Mesenchymal stem cell (in vitro differentiated cells and primary cell): ENCODE measurements around the gene B3GNT9.
"Not testable (repeated sequence)": the region's sequence is repeated elsewhere in the genome, so short reads cannot be mapped to it uniquely, and the experiment has no call there.

Experiments used
- DNase-seq: peaks from one replicate; pipeline ENCODE4 v3.0.0-alpha.2; 2013
- H2AFZ ChIP-seq: one replicate; pipeline ENCODE4 v1.6.1; 2013; ENCODE audit warnings: low read depth, mild to moderate bottlenecking, control low read depth, inconsistent platforms, low read length, moderate library complexity
- H2AK5ac ChIP-seq: 2 replicates; pipeline ENCODE4 v1.6.1; 2013; ENCODE audit warnings: low read length, moderate library complexity, mild to moderate bottlenecking, inconsistent platforms; ENCODE audit not compliant: severe bottlenecking
- H2BK120ac ChIP-seq: one replicate; pipeline ENCODE4 v1.6.1; 2013; ENCODE audit warnings: low read depth, mild to moderate bottlenecking, inconsistent platforms, low read length, moderate library complexity
- H2BK12ac ChIP-seq, 2 experiments: one replicate each; pipeline ENCODE4 v1.6.1; 2013; ENCODE audit warnings: inconsistent platforms in 2 of 2, low read length in 2 of 2, mild to moderate bottlenecking in 2 of 2, moderate library complexity in 2 of 2, control low read depth in 1 of 2
- H2BK15ac ChIP-seq: one replicate; pipeline ENCODE4 v1.6.1; 2013; ENCODE audit warnings: mild to moderate bottlenecking, low read depth, inconsistent platforms; ENCODE audit not compliant: poor library complexity, severe bottlenecking
- H2BK5ac ChIP-seq: 2 replicates; pipeline ENCODE4 v1.6.1; 2013; ENCODE audit warnings: low read depth, mild to moderate bottlenecking, low read length, control low read depth, inconsistent platforms; ENCODE audit not compliant: poor library complexity, severe bottlenecking
- H3K14ac ChIP-seq, 2 experiments: one replicate each; pipeline ENCODE4 v1.6.1; 2013; ENCODE audit warnings: inconsistent platforms in 2 of 2, low read length in 2 of 2, control low read depth in 1 of 2, mild to moderate bottlenecking in 1 of 2, moderate library complexity in 1 of 2
- H3K18ac ChIP-seq, 2 experiments: one replicate each; pipeline ENCODE4 v1.6.1; 2013; ENCODE audit warnings: inconsistent platforms in 2 of 2, low read length in 2 of 2, control low read depth in 1 of 2, low read depth in 1 of 2, mild to moderate bottlenecking in 1 of 2
- H3K23ac ChIP-seq, 2 experiments: one replicate each; pipeline ENCODE4 v1.6.1; 2013; ENCODE audit warnings: inconsistent platforms in 2 of 2, low read length in 2 of 2, mild to moderate bottlenecking in 2 of 2, moderate library complexity in 2 of 2, control low read depth in 1 of 2
- H3K27ac ChIP-seq: 2 replicates; pipeline ENCODE4 v1.5.1; 2013; ENCODE audit warnings: mild to moderate bottlenecking, moderate library complexity, low read length, control low read depth, inconsistent platforms; ENCODE audit not compliant: poor library complexity, severe bottlenecking
- H3K27me3 ChIP-seq, 2 experiments: 2 replicates each; pipeline versions ENCODE4 v1.6.1 to v1.7.0; 2013; ENCODE audit warnings: low read length in 2 of 2, mild to moderate bottlenecking in 2 of 2, moderate library complexity in 2 of 2, control low read depth in 1 of 2, inconsistent platforms in 1 of 2; ENCODE audit not compliant: control insufficient read depth in 1 of 2, insufficient read depth in 1 of 2
- H3K36me3 ChIP-seq, 2 experiments: 2 replicates each; pipeline versions ENCODE4 v1.6.1 to v1.7.0; 2013; ENCODE audit warnings: low read length in 2 of 2, control low read depth in 1 of 2, inconsistent platforms in 1 of 2, low read depth in 1 of 2, mild to moderate bottlenecking in 1 of 2; ENCODE audit not compliant: insufficient read depth in 2 of 2, control insufficient read depth in 1 of 2
- H3K4ac ChIP-seq, 2 experiments: one replicate each; pipeline ENCODE4 v1.6.1; 2013; ENCODE audit warnings: inconsistent platforms in 2 of 2, low read length in 2 of 2, mild to moderate bottlenecking in 2 of 2, moderate library complexity in 2 of 2, control low read depth in 1 of 2, low read depth in 1 of 2
- H3K4me1 ChIP-seq: 2 replicates; pipeline ENCODE4 v1.6.1; 2013; ENCODE audit warnings: low read depth, low read length, control low read depth; ENCODE audit not compliant: control insufficient read depth, insufficient read depth
- H3K4me2 ChIP-seq: 2 replicates; pipeline ENCODE4 v1.6.1; 2013; ENCODE audit warnings: low read length, mild to moderate bottlenecking, inconsistent platforms; ENCODE audit not compliant: poor library complexity, severe bottlenecking
- H3K4me3 ChIP-seq, 2 experiments: 2 replicates each; pipeline versions ENCODE4 v1.5.1 to v1.7.0; 2013; ENCODE audit warnings: low read length in 2 of 2, mild to moderate bottlenecking in 2 of 2, control low read depth in 1 of 2, low read depth in 1 of 2; ENCODE audit not compliant: insufficient read depth in 1 of 2
- H3K79me1 ChIP-seq: replicated peaks from 2 replicates; pipeline ENCODE4 v1.6.1; 2013; ENCODE audit warnings: mild to moderate bottlenecking, control low read depth, low read length, inconsistent platforms; ENCODE audit not compliant: poor library complexity, severe bottlenecking
- H3K9ac ChIP-seq: 2 replicates; pipeline ENCODE4 v1.7.0; 2013; ENCODE audit warnings: mild to moderate bottlenecking, low read length, moderate library complexity
- H3K9me3 ChIP-seq: 2 replicates; pipeline ENCODE4 v1.7.0; 2013; ENCODE audit warnings: mild to moderate bottlenecking, low read length; ENCODE audit not compliant: control insufficient read depth
- H4K8ac ChIP-seq: one replicate; pipeline ENCODE4 v1.6.1; 2013; ENCODE audit warnings: inconsistent platforms, mild to moderate bottlenecking, low read length, moderate library complexity
- H4K91ac ChIP-seq: one replicate; pipeline ENCODE4 v1.6.1; 2013; ENCODE audit warnings: mild to moderate bottlenecking, low read length, inconsistent platforms
- WGBS: methylation state at CpG from one replicate; pipeline ENCODE4 v1.1.7; 2013; ENCODE audit warnings: mixed read lengths; 5-methylcytosine and 5-hydroxymethylcytosine counted together

Gene B3GNT9

DNA sequence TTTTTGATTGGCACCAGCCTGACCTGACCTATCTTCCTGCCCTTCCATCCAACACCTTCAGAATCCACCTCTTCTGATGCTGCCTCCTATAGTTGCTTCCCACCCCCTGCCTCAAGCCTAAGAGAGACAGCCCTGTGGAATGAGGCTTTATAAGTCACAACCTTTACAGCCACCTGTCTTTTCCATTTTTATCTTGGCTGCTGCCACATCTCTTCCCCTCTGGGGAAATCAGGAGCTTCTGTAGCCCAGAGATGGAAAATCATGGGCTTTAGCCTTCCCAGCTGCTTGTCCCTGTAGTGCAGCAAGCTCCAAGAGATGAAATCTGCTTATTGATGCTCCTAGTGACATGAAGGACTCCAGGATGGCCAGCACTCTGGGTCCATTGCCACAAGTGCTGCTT is 22.4 kb downstream of the B3GNT9 start:
- no peak overlapping the region for H2BK5ac ChIP-seq
- no peak overlapping the region for H3K27ac ChIP-seq
- H3K36me3 ChIP-seq: peaks cover 30 to 79% of the 10 kb centered on the region in 2 experiments
- H2AFZ ChIP-seq: no peak overlapping the region
- H4K91ac ChIP-seq: no peak overlapping the region
- no peak overlapping the region for H2BK15ac ChIP-seq
- H3K9me3 ChIP-seq: no peaks in the 10 kb centered on the region
- DNase-seq: no peak
- H3K4me1 ChIP-seq: peaks cover 2% of the 10 kb centered on the region
- no peak overlapping the region for H3K4ac ChIP-seq
- H2BK12ac ChIP-seq: no peak overlapping the region
- no peaks in the 10 kb centered on the region for H3K27me3 ChIP-seq
- no peak overlapping the region for H3K18ac ChIP-seq
- H3K4me2 ChIP-seq: no peak overlapping the region
- no peak overlapping the region for H2AK5ac ChIP-seq
- H2BK120ac ChIP-seq: no peak overlapping the region
- H3K4me3 ChIP-seq: no peak overlapping the region
- peaks cover 10% of the 10 kb centered on the region for H3K79me1 ChIP-seq
- H3K9ac ChIP-seq: no peak overlapping the region
- no peak overlapping the region for H3K14ac ChIP-seq
- H3K23ac ChIP-seq: no peak overlapping the region
- H4K8ac ChIP-seq: no peak overlapping the region

DNA sequence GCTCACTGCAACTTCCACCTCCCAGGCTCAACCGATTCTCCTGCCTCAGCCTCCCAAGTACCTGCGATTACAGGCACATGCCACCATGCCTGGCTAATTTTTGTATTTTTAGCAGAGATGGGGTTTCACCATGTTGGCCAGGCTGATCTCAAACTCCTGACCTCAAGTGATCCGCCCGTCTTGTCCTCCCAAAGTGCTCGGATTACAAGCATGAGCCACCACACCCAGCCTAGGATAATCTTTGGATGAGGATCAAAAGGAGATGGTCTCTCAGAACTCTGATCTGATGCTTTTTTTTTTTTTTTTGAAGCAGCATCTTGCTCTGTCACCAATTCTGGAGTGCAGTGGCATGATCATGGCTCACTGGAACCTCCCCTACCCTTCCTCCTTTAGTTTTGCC is 28.0 kb downstream of the B3GNT9 start:
- not testable (repeated sequence) for DNase-seq
- 98% methylated on average over 5 of the region's 5 CpGs for WGBS

DNA sequence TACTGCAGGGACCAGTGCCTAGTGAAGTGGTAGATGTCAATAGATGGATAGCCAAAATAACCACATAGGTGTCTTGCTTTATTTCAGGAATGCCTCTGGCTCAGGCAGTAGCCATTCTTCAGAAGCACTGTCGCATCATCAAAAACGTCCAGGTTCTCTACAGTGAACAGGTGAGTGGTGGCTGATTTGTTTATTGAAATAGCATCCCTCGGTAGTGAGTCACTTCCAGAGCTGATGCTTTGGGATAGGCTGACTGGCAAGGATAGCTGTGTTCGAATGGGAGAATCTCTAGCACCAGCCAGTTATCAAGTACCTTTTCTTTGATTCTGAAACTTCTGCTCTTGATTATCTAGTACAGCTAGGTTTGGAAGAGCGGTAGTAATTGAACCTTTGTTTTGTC is 30.8 kb downstream of the B3GNT9 start:
- peaks cover 29% of the 10 kb centered on the region for H3K79me1 ChIP-seq
- H3K14ac ChIP-seq: no peak overlapping the region
- no peak overlapping the region for H2BK12ac ChIP-seq
- H3K23ac ChIP-seq: no peak overlapping the region
- no peak overlapping the region for H2BK5ac ChIP-seq
- H3K27me3 ChIP-seq: no peaks in the 10 kb centered on the region
- no peak for DNase-seq
- no peak overlapping the region for H3K4me2 ChIP-seq
- no peak overlapping the region for H3K18ac ChIP-seq
- H3K4me1 ChIP-seq: peaks cover 3% of the 10 kb centered on the region
- no peak overlapping the region for H4K8ac ChIP-seq
- no peak overlapping the region for H4K91ac ChIP-seq
- no peak overlapping the region for H2BK15ac ChIP-seq
- H3K27ac ChIP-seq: no peak overlapping the region
- no peak overlapping the region for H3K4ac ChIP-seq
- no peak overlapping the region for H2AFZ ChIP-seq
- H2BK120ac ChIP-seq: no peak overlapping the region
- H3K9me3 ChIP-seq: no peaks in the 10 kb centered on the region
- H3K4me3 ChIP-seq: no peak overlapping the region
- H3K9ac ChIP-seq: no peak overlapping the region
- H3K36me3 ChIP-seq: peaks cover 22 to 60% of the 10 kb centered on the region in 2 experiments
- H2AK5ac ChIP-seq: no peak overlapping the region
- WGBS: 79% methylated on average over 5 of the region's 5 CpGs

More for the DNA sequence above, 28.0 kb downstream of the B3GNT9 start:
- not testable (repeated sequence) for H3K14ac ChIP-seq, H3K4me3 ChIP-seq, H3K23ac ChIP-seq, H2BK120ac ChIP-seq, H2AFZ ChIP-seq, H3K18ac ChIP-seq, H3K27ac ChIP-seq, H2AK5ac ChIP-seq, H3K4me1 ChIP-seq, H2BK12ac ChIP-seq, H2BK15ac ChIP-seq, H3K9ac ChIP-seq, H4K91ac ChIP-seq, H3K4ac ChIP-seq, H3K27me3 ChIP-seq, H3K4me2 ChIP-seq, H2BK5ac ChIP-seq, H3K9me3 ChIP-seq, H4K8ac ChIP-seq
- peaks cover 26 to 73% of the 10 kb centered on the region in 2 experiments for H3K36me3 ChIP-seq
- H3K79me1 ChIP-seq: peaks cover 27% of the 10 kb centered on the region

DNA sequence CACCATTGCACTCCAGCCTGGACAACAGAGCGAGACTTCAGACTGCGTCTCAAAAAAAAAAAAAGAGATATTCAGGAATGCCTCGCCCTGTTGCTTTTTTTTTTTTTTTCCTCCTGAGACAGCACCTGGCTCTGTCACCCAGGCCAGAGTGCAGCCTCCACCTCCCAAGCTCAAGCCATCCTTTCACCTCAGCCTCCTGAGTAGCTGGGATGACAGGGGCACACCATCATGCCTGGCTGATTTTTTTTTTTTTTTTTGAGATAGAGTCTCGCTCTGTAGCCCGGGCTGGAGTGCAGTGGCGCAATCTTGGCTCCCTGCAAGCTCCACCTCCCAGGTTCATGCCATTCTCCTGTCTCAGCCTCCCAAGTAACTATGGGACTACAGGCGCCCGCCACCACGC is 33.1 kb downstream of the B3GNT9 start:
- no peaks in the 10 kb centered on the region for H3K27me3 ChIP-seq
- peaks cover 3% of the 10 kb centered on the region for H3K4me1 ChIP-seq
- DNase-seq: no peak
- H4K8ac ChIP-seq: no peak overlapping the region
- H3K79me1 ChIP-seq: peaks cover 31% of the 10 kb centered on the region
- H3K27ac ChIP-seq: no peak overlapping the region
- H3K36me3 ChIP-seq: peaks cover 14 to 46% of the 10 kb centered on the region in 2 experiments
- no peak overlapping the region for H3K9ac ChIP-seq
- H3K18ac ChIP-seq: no peak overlapping the region
- no peak overlapping the region for H3K4ac ChIP-seq
- H3K4me3 ChIP-seq: no peak overlapping the region
- H2BK120ac ChIP-seq: no peak overlapping the region
- no peaks in the 10 kb centered on the region for H3K9me3 ChIP-seq
- H2BK5ac ChIP-seq: no peak overlapping the region
- no peak overlapping the region for H4K91ac ChIP-seq
- no peak overlapping the region for H2BK15ac ChIP-seq
- WGBS: 96% methylated on average over 3 of the region's 9 CpGs
- H2AFZ ChIP-seq: no peak overlapping the region
- no peak overlapping the region for H3K23ac ChIP-seq
- H3K4me2 ChIP-seq: no peak overlapping the region
- H3K14ac ChIP-seq: no peak overlapping the region
- H2AK5ac ChIP-seq: no peak overlapping the region
- H2BK12ac ChIP-seq: no peak overlapping the region
